Mucosa of stomach (tissue), 1 donor: ENCODE results near the gene GAS2L1.

ENCODE experiments used
- H3K27me3 ChIP-seq: one replicate; pipeline ENCODE4 v1.7.0; 2013; ENCODE audit warnings: mild to moderate bottlenecking, low read length; ENCODE audit not compliant: control insufficient read depth, insufficient read depth
- H3K36me3 ChIP-seq: one replicate; pipeline ENCODE4 v1.7.0; 2013; ENCODE audit warnings: low read length; ENCODE audit not compliant: control insufficient read depth, insufficient read depth
- H3K4me1 ChIP-seq: one replicate; pipeline ENCODE4 v1.7.0; 2013; ENCODE audit warnings: mild to moderate bottlenecking, low read length; ENCODE audit not compliant: control insufficient read depth, insufficient read depth
- H3K4me3 ChIP-seq: one replicate; pipeline ENCODE4 v1.7.0; 2013; ENCODE audit warnings: low read length
- H3K9ac ChIP-seq: one replicate; pipeline ENCODE4 v1.7.0; 2013; ENCODE audit warnings: mild to moderate bottlenecking, low read length, moderate library complexity
- H3K9me3 ChIP-seq: one replicate; pipeline ENCODE4 v1.7.0; 2013; ENCODE audit warnings: mild to moderate bottlenecking, low read length, moderate library complexity; ENCODE audit not compliant: control insufficient read depth
- donor health status: Pancreatic carcinoma.

The GAS2L1 gene

GRCh38 chr22:29290061-29290460, 16.4 kb upstream of the GAS2L1 start:
- peaks cover 12% of the 10 kb centered on the region for H3K36me3 ChIP-seq
- H3K4me3 ChIP-seq = no peak overlapping the region
- no peaks in the 10 kb centered on the region for H3K9me3 ChIP-seq
- no peak overlapping the region for H3K9ac ChIP-seq
- no peaks in the 10 kb centered on the region for H3K4me1 ChIP-seq
- H3K27me3 ChIP-seq = no peaks in the 10 kb centered on the region

GRCh38 chr22:29291215-29291614, 15.2 kb upstream of the GAS2L1 start:
- Histone ChIP-seq H3K9ac (no peak overlapping the region), H3K27me3 (no peaks in the 10 kb centered on the region), H3K9me3 (no peaks in the 10 kb centered on the region), H3K4me3 (no peak overlapping the region), H3K4me1 (no peaks in the 10 kb centered on the region), H3K36me3 (peaks cover 22% of the 10 kb centered on the region)

- H3K27me3 ChIP-seq = no peaks in the 10 kb centered on the region
- H3K4me1 ChIP-seq = no peaks in the 10 kb centered on the region
- peaks cover 32% of the 10 kb centered on the region for H3K36me3 ChIP-seq
- H3K9me3 ChIP-seq = no peaks in the 10 kb centered on the region
- no peak overlapping the region for H3K9ac ChIP-seq
- H3K4me3 ChIP-seq = no peak overlapping the region
Observed at GRCh38 chr22:29292379-29292778, 14.1 kb upstream of the GAS2L1 start.

GRCh38 chr22:29298641-29299040, 7.8 kb upstream of the GAS2L1 start:
- Histone ChIP-seq H3K9ac (no peak overlapping the region), H3K4me3 (no peak overlapping the region), H3K4me1 (peaks cover 10% of the 10 kb centered on the region), H3K36me3 (peaks cover 45% of the 10 kb centered on the region), H3K9me3 (no peaks in the 10 kb centered on the region), H3K27me3 (no peaks in the 10 kb centered on the region)

- peaks cover 45% of the 10 kb centered on the region for H3K36me3 ChIP-seq
- H3K27me3 ChIP-seq = no peaks in the 10 kb centered on the region
- peaks cover 10% of the 10 kb centered on the region for H3K4me1 ChIP-seq
Observed at GRCh38 chr22:29299136-29299900, 7.1 kb upstream of the GAS2L1 start.

GRCh38 chr22:29300467-29300806, 6.0 kb upstream of the GAS2L1 start:
- no peak overlapping the region for H3K9ac ChIP-seq
- no peaks in the 10 kb centered on the region for H3K27me3 ChIP-seq
- no peak overlapping the region for H3K4me3 ChIP-seq
- H3K9me3 ChIP-seq = no peaks in the 10 kb centered on the region
- H3K4me1 ChIP-seq = peaks cover 10% of the 10 kb centered on the region
- peaks cover 42% of the 10 kb centered on the region for H3K36me3 ChIP-seq

More at GRCh38 chr22:29299136-29299900, 7.1 kb upstream of the GAS2L1 start:
- Histone ChIP-seq H3K9me3 (no peaks in the 10 kb centered on the region), H3K4me3 (no peak overlapping the region), H3K9ac (no peak overlapping the region)

- H3K4me1 ChIP-seq = peaks cover 12% of the 10 kb centered on the region
- H3K9me3 ChIP-seq = no peaks in the 10 kb centered on the region
- H3K27me3 ChIP-seq = no peaks in the 10 kb centered on the region
- no peak overlapping the region for H3K9ac ChIP-seq
- no peak overlapping the region for H3K4me3 ChIP-seq
- H3K36me3 ChIP-seq = peaks cover 37% of the 10 kb centered on the region
Observed at GRCh38 chr22:29300807-29301601, 5.4 kb upstream of the GAS2L1 start.

GRCh38 chr22:29301716-29302401, 4.6 kb upstream of the GAS2L1 start:
- H3K27me3 ChIP-seq = no peaks in the 10 kb centered on the region
- no peak overlapping the region for H3K4me3 ChIP-seq
- peaks cover 19% of the 10 kb centered on the region for H3K4me1 ChIP-seq
- H3K36me3 ChIP-seq = peaks cover 30% of the 10 kb centered on the region
- H3K9me3 ChIP-seq = no peaks in the 10 kb centered on the region
- H3K9ac ChIP-seq = no peak overlapping the region

- Histone ChIP-seq H3K9me3 (no peaks in the 10 kb centered on the region), H3K4me3 (no peak overlapping the region), H3K4me1 (peaks cover 21% of the 10 kb centered on the region), H3K9ac (no peak overlapping the region), H3K27me3 (no peaks in the 10 kb centered on the region), H3K36me3 (peaks cover 26% of the 10 kb centered on the region)
Observed at GRCh38 chr22:29302402-29302680, 4.1 kb upstream of the GAS2L1 start.

- H3K4me3 ChIP-seq = no peak overlapping the region
- H3K36me3 ChIP-seq = peaks cover 20% of the 10 kb centered on the region
- H3K27me3 ChIP-seq = no peaks in the 10 kb centered on the region
- H3K4me1 ChIP-seq = peaks cover 26% of the 10 kb centered on the region
- H3K9ac ChIP-seq = no peak overlapping the region
- no peaks in the 10 kb centered on the region for H3K9me3 ChIP-seq
Observed at GRCh38 chr22:29302681-29303465, 3.6 kb upstream of the GAS2L1 start.

GRCh38 chr22:29305836-29306174, 645 bp upstream of the GAS2L1 start:
- Histone ChIP-seq H3K9ac (no peak overlapping the region), H3K9me3 (no peaks in the 10 kb centered on the region), H3K4me3 (no peak overlapping the region), H3K4me1 (peaks cover 54% of the 10 kb centered on the region), H3K36me3 (peaks cover 2% of the 10 kb centered on the region), H3K27me3 (no peaks in the 10 kb centered on the region)
